Measurements from ENCODE around the gene CDK2. TPM values are rescaled to one million over a fixed set of nuclear protein-coding genes. Genes with fewer than 3 reads are reported as not detected.

Gene CDK2
- polyA plus RNA-seq, 1 of the 3 experiments (the other 2 are of a cell fraction), result 43.3 TPM

- Histone ChIP-seq H3K9me2 (no peaks in the 10 kb centered on the region), H3K79me2 (ENCODE audit: insufficient read depth) (peaks cover 73% of the 10 kb centered on the region), H3K4me1 (ENCODE audit: control insufficient read depth in 1 of 2, insufficient read depth in 2 of 2, low read depth in 1 of 2, low read length in 1 of 2) (peaks cover 27 to 31% of the 10 kb centered on the region in 2 experiments; a peak in 3 of 4 replicates), H3K27ac (ENCODE audit: low read depth in 2 of 2, low read length in 1 of 2) (peak within 1 kb of the TSS; percentile 94 to 98), H3K27me3 (ENCODE audit: insufficient read depth) (no peaks in the 10 kb centered on the region), H3F3A (replicated peaks; ENCODE audit: insufficient read depth) (peaks cover 31% of the 10 kb centered on the region), H3K4me2 (peak within 1 kb of the TSS; percentile 97), H3K9me3 (no peaks in the 10 kb centered on the region), H3K4me3 (ENCODE audit: low read depth in 2 of 2, low read length in 1 of 2) (peak within 1 kb of the TSS; percentile 90 to 94), H2AFZ (ENCODE audit: low read depth) (peak within 1 kb of the TSS; percentile 92), H3K36me3 (replicated peaks in 1 of 2; ENCODE audit: control insufficient read depth in 1 of 2, insufficient read depth in 2 of 2, low read length in 1 of 2) (peaks cover 0 to under 1% of the 10 kb centered on the region in 2 experiments), H3K9ac (peak within 1 kb of the TSS; percentile 89), H4K20me1 (ENCODE audit: insufficient read depth) (no peaks in the 10 kb centered on the region)
- DNase-seq, result peak; percentile 73
- 27% methylated on average over 22 of the region's 49 CpGs for WGBS (ENCODE audit: low lambda C conversion rate)
- CTCF ChIA-PET, result interaction anchor here (0.9 to 6.4 kb wide), 13 partner anchors 8 to 190 kb away, joined by 3 to 51 read pairs (median 5); partner anchors contain the start of gene DNAJC14
- POLR2A ChIA-PET, result interaction anchor here (1.0 to 4.2 kb wide), 6 partner anchors 47 to 190 kb away, joined by 3 to 39 read pairs (median 4); partner anchors contain the start of genes DNAJC14, ORMDL2 and SARNP
- TF ChIP-seq EP300 (IDR thresholded peaks at IDR 0.05; ENCODE audit: borderline replicate concordance in 1 of 2, low read depth in 1 of 2, low read length in 1 of 2) (no peak), GABPA (IDR thresholded peaks at IDR 0.05; ENCODE audit: low read depth) (no peak), TAF1 (IDR thresholded peaks at IDR 0.05; ENCODE audit: borderline replicate concordance, low read depth, low read length) (no peak), MXI1 (IDR thresholded peaks at IDR 0.05; ENCODE audit: low read depth, low read length) (0 out of 2 replicates have a peak, but pooled peaks have one; percentile 0), MAX (IDR thresholded peaks at IDR 0.05; ENCODE audit: low read depth) (peak; percentile 15; the same call in 1 of the 2 replicates), NRF1 (IDR thresholded peaks at IDR 0.05; ENCODE audit: low read depth, low read length) (no peak), YY1 (IDR thresholded peaks at IDR 0.05; ENCODE audit: low read depth) (no peak), SIN3A (IDR thresholded peaks at IDR 0.05; ENCODE audit: borderline replicate concordance, low read depth, low read length) (no peak), USF1 (IDR thresholded peaks at IDR 0.05; ENCODE audit: borderline replicate concordance, low read depth) (no peak), TEAD4 (IDR thresholded peaks at IDR 0.05; ENCODE audit: borderline replicate concordance, insufficient read depth) (no peak), PBX3 (IDR thresholded peaks at IDR 0.05) (peak; percentile 38; the same call in 1 of the 2 replicates), IRF3 (IDR thresholded peaks at IDR 0.05; ENCODE audit: low read depth, low read length) (no peak), CTCF (IDR thresholded peaks at IDR 0.05) (no peak), USF2 (IDR thresholded peaks at IDR 0.05; ENCODE audit: borderline replicate concordance, low read depth, low read length) (no peak), MEF2A (IDR thresholded peaks at IDR 0.05; ENCODE audit: borderline replicate concordance, low read depth) (no peak), EZH2phosphoT487 (IDR thresholded peaks at IDR 0.05; ENCODE audit: borderline replicate concordance, low read depth) (no peak), RXRA (IDR thresholded peaks at IDR 0.05; ENCODE audit: borderline replicate concordance, low read depth) (no peak), REST (IDR thresholded peaks at IDR 0.05; ENCODE audit: low read depth, low read length) (no peak), JUND (IDR thresholded peaks at IDR 0.05) (no peak), FOXM1 (IDR thresholded peaks at IDR 0.05; ENCODE audit: low read depth) (no peak), RFX5 (IDR thresholded peaks at IDR 0.05; ENCODE audit: low read length) (no peak)
Observed at GRCh38 chr12:55927588-55928502, 38.8 kb upstream of the CDK2 start, which contains the start of gene PYM1. TSS of gene PYM1 (minus strand) at chr12:55927894. CDS start at chr12:55927761, 133 bp downstream.
